Measurements from ENCODE around the gene EVA1B. TPM values are rescaled to one million over a fixed set of nuclear protein-coding genes. Genes with fewer than 3 reads are reported as not detected.

The EVA1B gene
- total and polyA plus RNA-seq, 2 of the 13 experiments (the other 11 are each of a cell fraction or from before 2014, with no cell fraction given): 3.9 to 6.6 TPM

DNA sequence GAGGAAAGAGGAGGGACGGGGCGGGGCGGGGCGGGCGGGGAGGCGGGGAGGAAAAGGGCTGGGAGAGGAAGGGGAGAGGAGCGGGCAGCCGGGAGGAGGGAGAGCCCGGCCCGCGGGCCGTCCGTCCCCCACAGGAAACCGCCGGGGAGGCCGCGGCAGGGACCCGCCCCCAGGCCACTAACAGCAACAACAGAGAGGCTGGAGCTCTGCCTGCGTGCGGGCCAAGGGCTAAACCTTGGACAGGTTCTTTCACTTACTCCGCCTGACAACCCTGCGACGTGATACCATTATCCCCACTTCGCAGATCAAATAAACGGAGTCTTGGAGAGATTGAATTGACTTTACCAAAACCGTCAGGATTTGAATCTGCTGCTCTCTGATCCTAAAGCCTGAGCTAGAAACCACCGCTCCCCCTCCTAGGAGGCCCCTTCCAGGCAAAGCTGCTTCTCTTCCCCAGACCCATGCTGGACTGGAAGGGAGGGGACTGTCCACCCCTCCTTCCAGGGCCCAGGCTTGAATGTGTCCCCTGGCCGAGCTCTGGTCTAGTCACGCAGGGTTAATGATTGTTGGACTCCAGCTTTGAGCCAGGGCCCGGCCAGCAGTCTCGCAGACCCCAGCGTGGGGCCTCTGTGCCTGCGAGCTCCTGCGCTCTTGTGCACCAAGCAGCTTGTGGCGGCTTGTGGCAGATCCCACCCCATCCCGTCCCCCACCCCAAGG is at the start of gene EVA1B (continued):
- TF ChIP-seq, protein P1, sequence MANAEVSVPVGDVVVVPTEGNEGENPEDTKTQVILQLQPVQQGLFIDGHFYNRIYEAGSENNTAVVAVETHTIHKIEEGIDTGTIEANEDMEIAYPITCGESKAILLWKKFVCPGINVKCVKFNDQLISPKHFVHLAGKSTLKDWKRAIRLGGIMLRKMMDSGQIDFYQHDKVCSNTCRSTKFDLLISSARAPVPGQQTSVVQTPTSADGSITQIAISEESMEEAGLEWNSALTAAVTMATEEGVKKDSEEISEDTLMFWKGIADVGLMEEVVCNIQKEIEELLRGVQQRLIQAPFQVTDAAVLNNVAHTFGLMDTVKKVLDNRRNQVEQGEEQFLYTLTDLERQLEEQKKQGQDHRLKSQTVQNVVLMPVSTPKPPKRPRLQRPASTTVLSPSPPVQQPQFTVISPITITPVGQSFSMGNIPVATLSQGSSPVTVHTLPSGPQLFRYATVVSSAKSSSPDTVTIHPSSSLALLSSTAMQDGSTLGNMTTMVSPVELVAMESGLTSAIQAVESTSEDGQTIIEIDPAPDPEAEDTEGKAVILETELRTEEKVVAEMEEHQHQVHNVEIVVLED (CRISPR knock-in tag; IDR thresholded peaks at IDR 0.05; ENCODE audit: borderline replicate concordance): no peak
- TF ChIP-seq, protein P2, sequence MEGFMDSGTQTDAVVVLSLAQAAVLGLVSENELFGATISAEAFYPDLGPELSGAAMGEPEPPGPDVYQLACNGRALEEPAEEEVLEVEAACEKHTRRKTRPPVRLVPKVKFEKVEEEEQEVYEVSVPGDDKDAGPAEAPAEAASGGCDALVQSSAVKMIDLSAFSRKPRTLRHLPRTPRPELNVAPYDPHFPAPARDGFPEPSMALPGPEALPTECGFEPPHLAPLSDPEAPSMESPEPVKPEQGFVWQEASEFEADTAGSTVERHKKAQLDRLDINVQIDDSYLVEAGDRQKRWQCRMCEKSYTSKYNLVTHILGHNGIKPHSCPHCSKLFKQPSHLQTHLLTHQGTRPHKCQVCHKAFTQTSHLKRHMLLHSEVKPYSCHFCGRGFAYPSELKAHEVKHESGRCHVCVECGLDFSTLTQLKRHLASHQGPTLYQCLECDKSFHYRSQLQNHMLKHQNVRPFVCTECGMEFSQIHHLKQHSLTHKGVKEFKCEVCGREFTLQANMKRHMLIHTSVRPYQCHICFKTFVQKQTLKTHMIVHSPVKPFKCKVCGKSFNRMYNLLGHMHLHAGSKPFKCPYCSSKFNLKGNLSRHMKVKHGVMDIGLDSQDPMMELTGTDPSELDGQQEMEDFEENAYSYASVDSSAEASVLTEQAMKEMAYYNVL (CRISPR knock-in tag; IDR thresholded peaks at IDR 0.05; ENCODE audit: borderline replicate concordance): peak; percentile 35; the same call in 1 of the 2 replicates
- no peak for TF ChIP-seq SP140L (CRISPR knock-in tag; IDR thresholded peaks at IDR 0.05; ENCODE audit: borderline replicate concordance)
- TF ChIP-seq, protein P3, sequence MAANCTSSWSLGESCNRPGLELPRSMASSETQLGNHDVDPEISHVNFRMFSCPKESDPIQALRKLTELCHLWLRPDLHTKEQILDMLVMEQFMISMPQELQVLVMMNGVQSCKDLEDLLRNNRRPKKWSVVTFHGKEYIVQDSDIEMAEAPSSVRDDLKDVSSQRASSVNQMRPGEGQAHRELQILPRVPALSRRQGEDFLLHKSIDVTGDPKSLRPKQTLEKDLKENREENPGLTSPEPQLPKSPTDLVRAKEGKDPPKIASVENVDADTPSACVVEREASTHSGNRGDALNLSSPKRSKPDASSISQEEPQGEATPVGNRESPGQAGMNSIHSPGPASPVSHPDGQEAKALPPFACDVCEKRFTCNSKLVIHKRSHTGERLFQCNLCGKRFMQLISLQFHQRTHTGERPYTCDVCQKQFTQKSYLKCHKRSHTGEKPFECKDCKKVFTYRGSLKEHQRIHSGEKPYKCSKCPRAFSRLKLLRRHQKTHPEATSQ (CRISPR knock-in tag; IDR thresholded peaks at IDR 0.05; ENCODE audit: borderline replicate concordance): no peak
- peak; percentile 57 for TF ChIP-seq HNRNPK (IDR thresholded peaks at IDR 0.05; ENCODE audit: low read depth, low read length, poor library complexity, severe bottlenecking)
- TF ChIP-seq ZNF329 (CRISPR knock-in tag; IDR thresholded peaks at IDR 0.05; ENCODE audit: low read depth): no peak
- no peak for TF ChIP-seq KLF15 (CRISPR knock-in tag; IDR thresholded peaks at IDR 0.05; ENCODE audit: borderline replicate concordance)
- peak; percentile 70 for TF ChIP-seq ZNF652 (CRISPR knock-in tag; IDR thresholded peaks at IDR 0.05; ENCODE audit: borderline replicate concordance, low read depth)
- TF ChIP-seq, protein P4, sequence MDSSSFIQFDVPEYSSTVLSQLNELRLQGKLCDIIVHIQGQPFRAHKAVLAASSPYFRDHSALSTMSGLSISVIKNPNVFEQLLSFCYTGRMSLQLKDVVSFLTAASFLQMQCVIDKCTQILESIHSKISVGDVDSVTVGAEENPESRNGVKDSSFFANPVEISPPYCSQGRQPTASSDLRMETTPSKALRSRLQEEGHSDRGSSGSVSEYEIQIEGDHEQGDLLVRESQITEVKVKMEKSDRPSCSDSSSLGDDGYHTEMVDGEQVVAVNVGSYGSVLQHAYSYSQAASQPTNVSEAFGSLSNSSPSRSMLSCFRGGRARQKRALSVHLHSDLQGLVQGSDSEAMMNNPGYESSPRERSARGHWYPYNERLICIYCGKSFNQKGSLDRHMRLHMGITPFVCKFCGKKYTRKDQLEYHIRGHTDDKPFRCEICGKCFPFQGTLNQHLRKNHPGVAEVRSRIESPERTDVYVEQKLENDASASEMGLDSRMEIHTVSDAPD (CRISPR knock-in tag; IDR thresholded peaks at IDR 0.05): no peak
- TF ChIP-seq BCL6 (CRISPR knock-in tag; IDR thresholded peaks at IDR 0.05): peak; percentile 53
- TF ChIP-seq, protein P5, sequence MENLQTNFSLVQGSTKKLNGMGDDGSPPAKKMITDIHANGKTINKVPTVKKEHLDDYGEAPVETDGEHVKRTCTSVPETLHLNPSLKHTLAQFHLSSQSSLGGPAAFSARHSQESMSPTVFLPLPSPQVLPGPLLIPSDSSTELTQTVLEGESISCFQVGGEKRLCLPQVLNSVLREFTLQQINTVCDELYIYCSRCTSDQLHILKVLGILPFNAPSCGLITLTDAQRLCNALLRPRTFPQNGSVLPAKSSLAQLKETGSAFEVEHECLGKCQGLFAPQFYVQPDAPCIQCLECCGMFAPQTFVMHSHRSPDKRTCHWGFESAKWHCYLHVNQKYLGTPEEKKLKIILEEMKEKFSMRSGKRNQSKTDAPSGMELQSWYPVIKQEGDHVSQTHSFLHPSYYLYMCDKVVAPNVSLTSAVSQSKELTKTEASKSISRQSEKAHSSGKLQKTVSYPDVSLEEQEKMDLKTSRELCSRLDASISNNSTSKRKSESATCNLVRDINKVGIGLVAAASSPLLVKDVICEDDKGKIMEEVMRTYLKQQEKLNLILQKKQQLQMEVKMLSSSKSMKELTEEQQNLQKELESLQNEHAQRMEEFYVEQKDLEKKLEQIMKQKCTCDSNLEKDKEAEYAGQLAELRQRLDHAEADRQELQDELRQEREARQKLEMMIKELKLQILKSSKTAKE (CRISPR knock-in tag; IDR thresholded peaks at IDR 0.05; ENCODE audit: borderline replicate concordance): no peak
- peak; percentile 48 for TF ChIP-seq HNRNPLL (IDR thresholded peaks at IDR 0.05; ENCODE audit: low read depth, low read length, poor library complexity, severe bottlenecking)
- TF ChIP-seq ZNF792 (CRISPR knock-in tag; IDR thresholded peaks at IDR 0.05): no peak
- TF ChIP-seq, protein P6, sequence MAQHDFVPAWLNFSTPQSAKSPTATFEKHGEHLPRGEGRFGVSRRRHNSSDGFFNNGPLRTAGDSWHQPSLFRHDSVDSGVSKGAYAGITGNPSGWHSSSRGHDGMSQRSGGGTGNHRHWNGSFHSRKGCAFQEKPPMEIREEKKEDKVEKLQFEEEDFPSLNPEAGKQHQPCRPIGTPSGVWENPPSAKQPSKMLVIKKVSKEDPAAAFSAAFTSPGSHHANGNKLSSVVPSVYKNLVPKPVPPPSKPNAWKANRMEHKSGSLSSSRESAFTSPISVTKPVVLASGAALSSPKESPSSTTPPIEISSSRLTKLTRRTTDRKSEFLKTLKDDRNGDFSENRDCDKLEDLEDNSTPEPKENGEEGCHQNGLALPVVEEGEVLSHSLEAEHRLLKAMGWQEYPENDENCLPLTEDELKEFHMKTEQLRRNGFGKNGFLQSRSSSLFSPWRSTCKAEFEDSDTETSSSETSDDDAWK (CRISPR knock-in tag; IDR thresholded peaks at IDR 0.05): no peak
- TF ChIP-seq SRSF4 (IDR thresholded peaks at IDR 0.05; ENCODE audit: low read depth, low read length, poor library complexity, severe bottlenecking): no peak
- TF ChIP-seq ZNF180 (CRISPR knock-in tag; IDR thresholded peaks at IDR 0.05; ENCODE audit: borderline replicate concordance, low read depth): no peak
